BJ (cell line): Measurements from ENCODE around the gene MAT2A. TPM values are rescaled to one million over a fixed set of nuclear protein-coding genes. Genes with fewer than 3 reads are reported as not detected.

ENCODE experiments used
- CTCF ChIA-PET: fragments of 350-600 bp; formaldehyde crosslinking; extraction: SDS; loops from one replicate; lab custom pipeline; 2021; ENCODE audit warnings: antibody characterized with exemption, inconsistent platforms; lab: Yijun Ruan, JAX
- POLR2A ChIA-PET: fragments of 300-600 bp; sonication (Branson Sonifier 250); formaldehyde crosslinking; extraction: SDS; loops from one replicate; lab custom pipeline; 2021; ENCODE audit warnings: antibody characterized with exemption; lab: Charles Lee
- DNase-seq: peaks from one replicate; pipeline ENCODE4 v3.0.0-alpha.2; 2011; ENCODE audit warnings: low read depth
- H3K27me3 ChIP-seq: 2 replicates; pipeline ENCODE4 v1.6.0; 2011; ENCODE audit warnings: low read length; ENCODE audit not compliant: control insufficient read depth, insufficient read depth
- H3K36me3 ChIP-seq: 2 replicates; pipeline ENCODE4 v1.5.1; 2011; ENCODE audit warnings: low read length; ENCODE audit not compliant: control insufficient read depth, insufficient read depth
- H3K4me3 ChIP-seq: 2 replicates; pipeline ENCODE4 v1.5.1; 2011; ENCODE audit warnings: low read depth, mild to moderate bottlenecking, control low read depth, low read length
- CTCF ChIP-seq: IDR thresholded peaks from 2 replicates; pipeline ENCODE4 v1.5.1; 2011; ENCODE audit warnings: low read depth, mild to moderate bottlenecking, control low read depth, inconsistent platforms, low read length, moderate library complexity; ENCODE audit not compliant: insufficient read depth
- polyA plus RNA-seq: library from polyadenylated mRNA; depleted of rRNA; stranded (reverse); fragments of >200 nt; gene quantifications from 2 replicates; pipeline ENCODE4 v1.2.3, GENCODE V29; 2011

MAT2A gene
- polyA plus RNA-seq, 1 experiment: 302 TPM

GRCh38 chr2:85545780-85546240 is 6.8 kb downstream of the MAT2A start:
- POLR2A ChIA-PET: no interaction called here
- CTCF ChIA-PET: interaction anchor here (19.5 kb wide), 1 partner anchor 119 kb away, joined by 460 read pairs; the partner anchor contains the start of gene SH2D6
- Histone ChIP-seq H3K4me3 (no peak overlapping the region), H3K27me3 (no peaks in the 10 kb centered on the region), H3K36me3 (peaks cover 14% of the 10 kb centered on the region)
- no peak for DNase-seq
- TF ChIP-seq CTCF: no peak

GRCh38 chr2:85547089-85547858 is 8.3 kb downstream of the MAT2A start:
- ChIA-PET POLR2A (no interaction called here), CTCF (interaction anchor here (19.5 kb wide), 1 partner anchor 121 kb away, joined by 460 read pairs; the partner anchor contains the start of gene SH2D6)
- no peaks in the 10 kb centered on the region for H3K27me3 ChIP-seq
- DNase-seq: no peak
- no peak overlapping the region for H3K4me3 ChIP-seq
- peaks cover 17% of the 10 kb centered on the region for H3K36me3 ChIP-seq
- no peak for TF ChIP-seq CTCF

GRCh38 chr2:85547859-85548607 is 9.1 kb downstream of the MAT2A start:
- ChIA-PET POLR2A (interaction anchor here (1.1 kb wide), 1 partner anchor 8 kb away, joined by 4 read pairs; no protein-coding TSS in a partner anchor), CTCF (interaction anchor here (6.8 to 19.5 kb wide), 2 partner anchors 8 to 121 kb away, joined by 77 to 460 read pairs; partner anchors contain the start of genes MAT2A and SH2D6)
- DNase-seq: no peak
- TF ChIP-seq CTCF: no peak
- peaks cover 19% of the 10 kb centered on the region for H3K36me3 ChIP-seq
- H3K27me3 ChIP-seq: no peaks in the 10 kb centered on the region
- H3K4me3 ChIP-seq: no peak overlapping the region

- no peak for TF ChIP-seq CTCF
- peaks cover 19% of the 10 kb centered on the region for H3K36me3 ChIP-seq
- no peak overlapping the region for H3K4me3 ChIP-seq
- no peaks in the 10 kb centered on the region for H3K27me3 ChIP-seq
- CTCF ChIA-PET: interaction anchor here (0.8 to 19.5 kb wide), 4 partner anchors 9 to 122 kb away, joined by 3 to 460 read pairs (median 57); partner anchors contain the start of genes GGCX, MAT2A and SH2D6
- POLR2A ChIA-PET: interaction anchor here (1.1 kb wide), 1 partner anchor 9 kb away, joined by 4 read pairs; no protein-coding TSS in a partner anchor
- no peak for DNase-seq
Observed at GRCh38 chr2:85548608-85548900, 9.6 kb downstream of the MAT2A start.
